Heart left ventricle (tissue), 16 donors: Measurements from ENCODE around the gene CTNNA1. TPM values are rescaled to one million over a fixed set of nuclear protein-coding genes. Genes with fewer than 3 reads are reported as not detected.

ENCODE experiments used
- ATAC-seq, 4 donors: fragments of 200-7000 bp; cut with Tn5 transposase; one replicate each; pipeline ENCODE4 v1.9.1; 2020 to 2022; ENCODE audit warnings: moderate library complexity in 4 of 4, mild to moderate bottlenecking in 3 of 4, moderate number of reproducible peaks in 1 of 4
- DNase-seq, 5 donors: peaks; one replicate each; pipeline ENCODE4 v3.0.0-alpha.2; 2020
- H3K27ac ChIP-seq, 12 donors: fragments of 200-600 bp; sonication (generic) in 4 of 12; one replicate each; pipeline versions ENCODE4 v1.5.0 to v1.8.0; 2016 to 2022; ENCODE audit warnings: mild to moderate bottlenecking in 2 of 12
- H3K27me3 ChIP-seq, 9 donors: fragments of 200-600 bp; sonication (generic) in 2 of 9; one replicate each; pipeline versions ENCODE4 v1.5.1 to v1.8.0; 2016 to 2022; ENCODE audit warnings: mild to moderate bottlenecking in 3 of 9
- H3K36me3 ChIP-seq, 9 donors: fragments of 200-600 bp; sonication (generic) in 2 of 9; one replicate each; pipeline versions ENCODE4 v1.5.0 to v1.8.0; 2018 to 2022; ENCODE audit warnings: mild to moderate bottlenecking in 2 of 9
- H3K4me1 ChIP-seq, 12 donors: fragments of 200-600 bp; sonication (generic) in 4 of 12; one replicate each; pipeline versions ENCODE4 v1.5.0 to v1.8.0; 2016 to 2022; ENCODE audit warnings: mild to moderate bottlenecking in 3 of 12
- H3K4me3 ChIP-seq, 12 donors: fragments of 200-600 bp; sonication (generic) in 4 of 12; one replicate each; pipeline versions ENCODE4 v1.5.0 to v1.8.0; 2017 to 2022; ENCODE audit warnings: mild to moderate bottlenecking in 9 of 12, moderate library complexity in 4 of 12
- H3K9me3 ChIP-seq, 12 donors: fragments of 200-600 bp; sonication (generic) in 4 of 12; one replicate each; pipeline versions ENCODE4 v1.5.0 to v1.8.0; 2016 to 2022; ENCODE audit warnings: mild to moderate bottlenecking in 1 of 12
- POLR2A ChIP-seq, 2 donors: fragments of 450-650 bp; IDR thresholded peaks; one replicate each; pipeline ENCODE4 v1.6.1; 2017; ENCODE audit warnings: antibody characterized with exemption in 2 of 2, mild to moderate bottlenecking in 2 of 2, moderate library complexity in 2 of 2
- WGBS, 4 donors: extraction: QIAGEN DNeasy Blood & Tissue Kit in 2 of 4; methylation state at CpG; one replicate each; pipeline versions ENCODE4 v1.1.5 to v1.1.7; 2013 to 2018; 5-methylcytosine and 5-hydroxymethylcytosine counted together
- intact Hi-C, 10 donors: fragments of 100-400 bp; cut with DNase I; formaldehyde crosslinking; loops; one replicate each; pipeline versions ENCODE4 v1.11.1 to v1.14.2; 2022
- polyA plus RNA-seq, 2 donors: library from polyadenylated mRNA; stranded (reverse); fragments of 200-250 nt; gene quantifications; one replicate each; pipeline ENCODE4 v1.2.3, GENCODE V29; 2013
- total RNA-seq, 9 donors: library from RNA; depleted of rRNA in 2 of 9; stranded (reverse); fragments of >200 nt in 2 of 9; fragmentation: NEBNext Ultra II Directional in 3 of 9; extraction: Animal tissue kit (Norgen Biotek cat#: 25700) in 3 of 9; gene quantifications; one replicate each; pipeline versions ENCODE4 v1.1.0 to v1.2.4, GENCODE V29; 2016 to 2023
- TF ChIP-seq, protein P1 (sequence below), 12 donors: fragments of 200-600 bp; sonication (generic) in 4 of 12; IDR thresholded peaks; one replicate each; pipeline versions ENCODE4 v1.5.0 to v1.8.0; 2018 to 2022; ENCODE audit warnings: antibody characterized with exemption in 12 of 12, mild to moderate bottlenecking in 5 of 12
- donor health status: ischemic (EF 13 %, LVEDD 7.1; RV severe dilation, severe dysfunction).
- donor health status: healthy with polysubstance abuse.
- donor health status: DM: no; HTN: yes; CAD: no.
- donor health status: DM: no; HTN: no; CAD: no.
- donor health status: ischemic (EF 25% LVEDD 6.9; RV normal size, moderate dysfunction).
- donor health status: ischemic (EF 25% LVEDD 5.7; RV mildly dilated, moderate dysfunction).
- donor health status: healthy.
- donor health status: DM: yes; HTN: yes; CAD: no.
- donor health status: ischemic (EF 35%, LVEDD 5.7; RV mildly dilated, moderate dysfunction).
- donor health status: nonischemic (EF 11% LVEDD 7.7; RV severe dilation, severe dysfunction).
- donor health status: DM: yes; HTN: yes; CAD: no.
- donor health status: PGD.
- donor health status: ischemic (EF 29% LVEDD 5.4; RV normal size, mild dysfunction).
- donor health status: nonischemic (EF 23%, LVEDD 6.1; RV moderate dilation, normal function).

The CTNNA1 gene
- total and polyA plus RNA-seq, 11 donors, result 140 to 460 (median 399) TPM

GRCh38 chr5:138870611-138871010 is 117.4 kb downstream of the CTNNA1 start:
- DNase-seq (no peak), ATAC-seq (no peak)
- intact Hi-C loops, result no loop called here
- Histone ChIP-seq H3K27me3 (no peaks in the 10 kb centered on the region), H3K27ac (peak overlapping the region in 2 of 12 donors; percentile 2 to 6), H3K4me3 (no peak overlapping the region), H3K4me1 (peaks cover 5 to 91% (median 62%) of the 10 kb centered on the region in 12 donors), H3K36me3 (no peaks in the 10 kb centered on the region), H3K9me3 (no peaks in the 10 kb centered on the region)
- WGBS, 4 donors, result 58 to 65% (median 62%) methylated on average over 3 of the region's 3 CpGs
- TF ChIP-seq, protein P1, sequence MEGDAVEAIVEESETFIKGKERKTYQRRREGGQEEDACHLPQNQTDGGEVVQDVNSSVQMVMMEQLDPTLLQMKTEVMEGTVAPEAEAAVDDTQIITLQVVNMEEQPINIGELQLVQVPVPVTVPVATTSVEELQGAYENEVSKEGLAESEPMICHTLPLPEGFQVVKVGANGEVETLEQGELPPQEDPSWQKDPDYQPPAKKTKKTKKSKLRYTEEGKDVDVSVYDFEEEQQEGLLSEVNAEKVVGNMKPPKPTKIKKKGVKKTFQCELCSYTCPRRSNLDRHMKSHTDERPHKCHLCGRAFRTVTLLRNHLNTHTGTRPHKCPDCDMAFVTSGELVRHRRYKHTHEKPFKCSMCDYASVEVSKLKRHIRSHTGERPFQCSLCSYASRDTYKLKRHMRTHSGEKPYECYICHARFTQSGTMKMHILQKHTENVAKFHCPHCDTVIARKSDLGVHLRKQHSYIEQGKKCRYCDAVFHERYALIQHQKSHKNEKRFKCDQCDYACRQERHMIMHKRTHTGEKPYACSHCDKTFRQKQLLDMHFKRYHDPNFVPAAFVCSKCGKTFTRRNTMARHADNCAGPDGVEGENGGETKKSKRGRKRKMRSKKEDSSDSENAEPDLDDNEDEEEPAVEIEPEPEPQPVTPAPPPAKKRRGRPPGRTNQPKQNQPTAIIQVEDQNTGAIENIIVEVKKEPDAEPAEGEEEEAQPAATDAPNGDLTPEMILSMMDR (IDR thresholded peaks at IDR 0.05), result no peak
- TF ChIP-seq POLR2A (IDR thresholded peaks at IDR 0.05), result no peak

DNA sequence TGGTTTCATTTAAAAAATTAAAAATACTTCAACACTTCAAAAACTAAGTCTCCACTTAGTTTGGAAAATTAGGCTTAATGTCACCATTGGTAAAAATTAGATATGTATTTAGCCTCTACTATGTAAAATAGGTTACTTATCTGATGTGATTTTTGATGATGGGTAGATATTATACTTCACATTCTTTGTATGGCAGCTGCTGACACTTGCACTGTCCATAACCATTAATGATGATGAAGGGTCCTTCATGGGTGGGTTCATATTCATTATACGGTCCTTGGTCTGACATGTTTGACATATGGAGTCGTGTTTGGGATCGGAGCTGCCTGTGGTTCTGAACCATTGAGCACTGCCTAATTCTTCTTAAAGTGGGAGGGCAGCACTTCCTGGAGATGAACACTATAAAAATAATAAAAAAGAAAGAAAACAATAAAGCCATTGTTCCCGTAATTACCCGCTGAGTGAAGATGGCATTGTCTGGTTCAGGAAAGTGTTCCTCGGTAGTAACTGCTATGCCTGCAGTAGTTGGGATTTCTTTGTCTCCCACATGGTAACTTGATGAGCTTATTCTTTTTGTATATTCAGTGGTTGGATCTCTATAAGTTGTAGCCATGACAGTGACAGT is 119.7 kb downstream of the CTNNA1 start:
- TF ChIP-seq, protein P1 (IDR thresholded peaks at IDR 0.05), result no peak
- no peak for TF ChIP-seq POLR2A (IDR thresholded peaks at IDR 0.05)
- Histone ChIP-seq H3K4me1 (peaks cover 5 to 79% (median 52%) of the 10 kb centered on the region in 12 donors), H3K36me3 (peaks cover 0 to 4% (median 0%) of the 10 kb centered on the region in 9 donors), H3K27ac (no peak overlapping the region), H3K4me3 (no peak overlapping the region), H3K27me3 (no peaks in the 10 kb centered on the region), H3K9me3 (peaks cover 0 to 5% (median 0%) of the 10 kb centered on the region in 12 donors)
- 73 to 79% (median 75%) methylated on average over 6 of the region's 6 CpGs for WGBS, 4 donors
- ATAC-seq, result no peak
- intact Hi-C loops, result no loop called here
- no peak for DNase-seq

DNA sequence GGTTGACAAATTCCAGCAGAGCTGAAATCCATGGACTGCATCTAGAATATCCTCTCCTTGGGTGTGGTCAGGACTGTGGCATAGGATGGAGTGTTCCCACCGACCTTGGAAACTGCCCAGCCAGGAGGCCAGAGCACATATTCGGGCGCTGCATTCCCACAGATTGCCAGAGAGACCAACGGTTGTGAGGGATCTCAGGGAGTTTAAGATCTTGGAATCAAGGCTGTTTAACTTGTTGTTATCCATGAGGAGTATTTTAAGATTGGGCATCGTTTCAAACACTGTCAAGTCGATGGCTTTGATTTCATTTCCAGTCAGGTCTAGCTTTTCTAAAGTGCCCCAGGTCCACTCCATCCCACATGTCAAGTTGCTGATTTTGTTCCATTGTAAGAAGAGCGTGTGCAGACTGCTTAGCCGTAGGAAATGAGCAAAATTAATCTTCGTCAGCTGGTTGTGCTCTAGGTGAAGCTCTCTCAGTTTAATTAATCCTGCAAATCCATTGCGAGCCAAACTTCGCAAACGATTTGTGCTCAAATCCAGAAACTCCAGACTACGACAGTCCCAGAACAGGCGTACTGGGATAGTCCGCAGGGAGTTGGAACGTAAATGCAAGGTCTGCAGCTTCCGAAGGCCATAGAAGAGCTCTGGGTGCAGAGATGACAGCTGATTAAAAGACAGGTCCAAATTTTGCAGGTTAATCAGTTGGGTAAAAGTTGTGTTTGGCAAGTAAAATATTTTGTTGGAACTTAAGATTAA is 120.4 kb downstream of the CTNNA1 start:
- H3K27ac ChIP-seq, result no peak overlapping the region
- TF ChIP-seq, protein P1 (IDR thresholded peaks at IDR 0.05), result no peak
- no peak for TF ChIP-seq POLR2A (IDR thresholded peaks at IDR 0.05)
- WGBS, 4 donors, result 67 to 76% (median 72%) methylated on average over 16 to 17 of the region's 17 CpGs
- intact Hi-C loops, result no loop called here
- ATAC-seq, result peak in 2 of 4 donors; percentile 44 to 61
- H3K27me3 ChIP-seq, result no peaks in the 10 kb centered on the region
- peaks cover 0 to 4% (median 0%) of the 10 kb centered on the region in 9 donors for H3K36me3 ChIP-seq
- peaks cover 0 to 5% (median 0%) of the 10 kb centered on the region in 12 donors for H3K9me3 ChIP-seq
- peaks cover 5 to 79% (median 51%) of the 10 kb centered on the region in 12 donors for H3K4me1 ChIP-seq
- no peak for DNase-seq
- H3K4me3 ChIP-seq, result no peak overlapping the region

- no peak for DNase-seq
- Histone ChIP-seq H3K27ac (no peak overlapping the region), H3K4me3 (no peak overlapping the region), H3K9me3 (peaks cover 0 to 5% (median 0%) of the 10 kb centered on the region in 12 donors), H3K27me3 (no peaks in the 10 kb centered on the region), H3K4me1 (peaks cover 5 to 81% (median 54%) of the 10 kb centered on the region in 12 donors), H3K36me3 (peaks cover 0 to 4% (median 0%) of the 10 kb centered on the region in 9 donors)
- ATAC-seq, result no peak
- TF ChIP-seq, protein P1 (IDR thresholded peaks at IDR 0.05), result no peak
- TF ChIP-seq POLR2A (IDR thresholded peaks at IDR 0.05), result no peak
- intact Hi-C loops, result no loop called here
- 67 to 82% (median 78%) methylated on average over 6 of the region's 6 CpGs for WGBS, 4 donors
Measured at GRCh38 chr5:138874241-138874640, 121.0 kb downstream of the CTNNA1 start.
